Right lung (tissue), 10 donors: ENCODE measurements around the gene VWA5B1. TPM values are rescaled to one million over a fixed set of nuclear protein-coding genes. Genes with fewer than 3 reads are reported as not detected.
"Not testable (repeated sequence)": the region's sequence is repeated elsewhere in the genome, so short reads cannot be mapped to it uniquely, and the experiment has no call there.

Experiments
- DNase-seq, 2 donors: peaks; one replicate each; pipeline ENCODE4 v3.0.0-alpha.2; 2013
- long read RNA-seq, 8 donors: transcript quantifications; one replicate each; lab custom pipeline, GENCODE V29; 2026
- polyA plus RNA-seq, 5 donors: library from polyadenylated mRNA; unstranded; fragments of 120-200 nt; gene quantifications; one replicate each; pipeline versions ENCODE4 v1.2.1 to v1.2.3, GENCODE V29; 2013; ENCODE audit warnings: inconsistent platforms in 1 of 5, low replicate concordance in 1 of 5; ENCODE audit not compliant: insufficient read length in 5 of 5, insufficient read depth in 1 of 5

VWA5B1 gene
- 1 to 10 TPM in 1 of 5 donors, under 1 TPM in 4; 0.45 to 1.2 (median 0.57) TPM for polyA plus RNA-seq
- long read RNA-seq, donor 1, result 0 reads
- long read RNA-seq, donor 2, result 0 reads
- long read RNA-seq, donor 3, result 0 reads
- long read RNA-seq, donor 4, result 0 reads
- long read RNA-seq, donor 5, result 0 reads
- long read RNA-seq, donor 6, result 0 reads
- long read RNA-seq, donor 7, result 0 reads
- long read RNA-seq, donor 8, result 0 reads

DNA sequence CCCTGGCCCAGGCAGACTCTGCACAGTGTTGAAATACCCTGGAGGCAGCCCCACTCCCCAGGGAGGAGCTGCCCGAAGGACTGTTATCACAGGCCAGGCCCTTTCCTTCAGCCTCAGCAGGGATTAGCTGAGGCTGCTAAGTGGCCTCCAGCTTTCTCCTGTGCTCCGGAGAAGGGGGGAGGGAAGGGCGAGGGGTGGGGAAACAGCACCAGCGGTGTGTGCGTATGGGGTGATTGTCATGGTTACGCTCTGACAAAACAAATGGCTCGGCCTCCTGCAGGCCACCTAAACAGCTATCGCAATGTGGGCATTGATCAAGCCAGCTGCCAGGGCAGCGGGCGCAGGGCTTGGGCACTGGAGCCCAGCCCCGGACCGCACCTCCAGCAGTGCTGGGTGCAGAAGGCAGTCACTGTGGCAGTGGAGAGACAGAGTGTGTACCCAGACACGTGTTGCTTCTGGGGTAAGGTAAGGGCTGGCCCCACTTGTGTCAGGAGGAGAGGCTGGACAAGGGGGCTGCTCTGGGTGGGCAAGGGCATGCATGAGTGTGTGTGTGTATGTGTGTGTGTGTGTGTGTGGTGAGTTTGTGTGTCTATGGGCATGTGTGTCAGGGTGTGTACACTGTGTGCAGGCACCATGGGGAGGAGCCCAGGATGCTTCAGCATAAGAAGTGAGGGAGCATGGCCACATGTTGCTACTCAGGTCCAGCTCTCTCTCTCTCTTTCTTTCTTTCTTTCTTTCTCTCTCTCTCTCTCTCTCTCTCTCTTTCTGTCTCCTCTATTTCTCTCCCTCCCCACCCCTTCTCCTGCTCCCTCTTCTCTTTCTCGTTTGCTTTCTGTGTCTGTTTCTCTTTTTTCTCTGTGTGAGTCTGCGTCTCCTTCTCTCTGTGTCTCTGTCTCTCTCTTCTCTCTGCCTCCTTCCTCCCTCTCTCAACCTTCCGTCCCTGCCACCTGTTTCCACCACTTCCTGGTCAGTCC lies at the start of gene VWA5B1:
Gene VWA5B1 (plus strand): TSS at position 252 of the 974 bp plus-strand sequence. CDS start 19,727 bp downstream, outside the sequence.
- peak in 1 of 2 donors; percentile 52 for DNase-seq

- DNase-seq, result no peak
Measured at GRCh38 chr1:20242890-20243479, 47.7 kb upstream of the VWA5B1 start.

DNA sequence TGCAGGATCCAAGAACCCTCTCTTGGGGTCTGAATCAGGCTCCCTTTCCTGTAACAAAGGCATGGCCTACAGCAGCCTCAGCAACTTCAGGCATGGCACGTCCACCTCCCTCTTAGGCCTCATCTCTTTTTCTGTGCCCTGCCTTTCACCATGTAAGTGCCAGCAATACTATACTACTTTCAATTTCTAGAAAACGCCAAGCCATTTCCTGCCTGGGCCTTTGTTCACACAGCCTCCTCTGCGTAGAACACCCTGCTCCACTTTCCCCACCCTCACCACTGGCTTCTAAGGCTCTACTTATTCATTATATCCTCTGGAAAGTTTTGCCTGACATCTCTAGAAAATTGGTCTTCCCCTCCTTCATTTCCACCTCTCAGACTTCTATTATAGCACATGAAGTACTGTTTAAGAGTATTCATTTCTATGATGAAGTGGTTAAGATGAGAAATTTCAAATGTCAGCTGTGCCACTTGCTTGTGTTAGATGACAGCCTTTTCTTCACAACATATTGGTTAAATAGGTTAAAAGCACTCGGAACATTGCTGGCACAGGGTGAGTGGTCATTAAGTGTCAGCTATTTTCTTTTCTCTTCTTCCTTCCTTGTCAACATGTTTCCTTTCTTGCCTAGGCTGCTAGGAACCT lies 41.6 kb upstream of the VWA5B1 start:
- no peak for DNase-seq

DNA sequence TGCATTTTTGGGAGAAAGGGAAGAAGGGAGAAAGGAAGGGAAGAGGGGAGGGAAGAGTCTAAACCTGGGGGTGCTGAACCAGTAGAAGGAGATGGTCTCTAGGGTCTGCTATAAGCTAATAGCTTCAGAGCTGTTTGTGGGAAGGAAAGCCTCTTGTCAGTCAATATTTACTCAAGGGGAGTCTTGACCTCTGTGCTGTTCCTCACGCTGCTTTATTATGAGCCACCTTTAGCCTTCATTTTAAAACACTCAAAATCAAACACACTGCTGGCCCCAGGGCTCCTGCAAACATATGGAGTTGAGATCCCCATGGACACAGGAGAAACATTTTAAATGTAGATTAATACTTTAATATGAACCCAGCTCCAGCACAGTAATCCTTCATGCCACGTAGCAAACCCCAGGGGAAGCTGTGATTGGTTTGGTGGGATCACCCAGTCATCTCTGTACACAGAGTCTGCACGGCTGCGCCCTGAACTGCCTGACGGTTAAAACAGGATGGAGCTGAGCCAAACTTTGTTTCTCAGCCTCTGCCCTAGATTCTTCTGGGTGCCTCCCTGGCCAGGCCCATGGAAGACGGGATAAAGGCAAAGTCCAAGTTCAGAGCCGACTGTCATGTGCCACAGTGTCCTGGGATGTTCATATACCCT lies 40.2 kb upstream of the VWA5B1 start:
- DNase-seq, result no peak

GRCh38 chr1:20252587-20252986 lies 38.1 kb upstream of the VWA5B1 start:
- no peak for DNase-seq

DNA sequence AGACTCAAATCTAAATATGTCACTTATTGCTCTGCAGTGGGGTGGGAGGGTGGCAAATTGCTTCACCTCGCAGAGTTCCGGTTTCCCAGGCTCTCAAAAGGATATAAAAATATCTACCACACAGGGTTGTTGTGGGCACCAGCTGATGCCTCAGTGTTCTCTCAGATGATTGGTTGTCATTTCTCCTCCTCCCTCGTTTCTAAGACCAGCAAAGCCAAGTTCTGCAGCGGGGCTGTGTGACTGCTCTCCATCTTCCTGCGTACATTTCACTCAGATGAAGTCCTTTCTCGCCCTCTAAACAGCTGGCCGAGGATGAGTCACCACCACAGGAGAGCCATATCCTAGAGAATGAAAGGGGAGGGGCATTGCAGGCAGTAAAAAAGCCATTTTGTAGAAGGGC lies 35.0 kb upstream of the VWA5B1 start:
- DNase-seq, result no peak

DNA sequence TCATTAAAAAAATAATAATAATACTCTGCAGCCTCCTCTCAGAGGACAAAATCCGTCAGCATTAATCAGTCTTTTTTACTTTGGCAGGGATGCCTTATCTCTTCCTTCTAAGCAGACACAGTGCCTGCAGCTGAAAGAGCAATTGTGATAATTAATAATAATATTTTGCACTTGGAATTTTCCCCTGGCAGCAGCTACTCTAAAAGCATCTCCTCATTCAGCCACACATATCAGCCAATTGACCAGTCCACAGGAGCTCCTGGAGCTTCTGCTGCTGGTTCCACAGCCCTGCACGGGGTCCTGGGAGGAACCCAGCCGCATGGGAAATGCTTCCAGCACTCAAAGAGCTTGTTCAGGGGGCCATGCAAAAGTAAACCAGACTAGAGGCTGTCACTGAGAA lies 31.0 kb upstream of the VWA5B1 start:
- DNase-seq, result no peak

- DNase-seq, result no peak
Measured at GRCh38 chr1:20261095-20261494, 29.6 kb upstream of the VWA5B1 start.

GRCh38 chr1:20262810-20263534 lies 27.7 kb upstream of the VWA5B1 start:
- no peak for DNase-seq

GRCh38 chr1:20265250-20265649 lies 25.4 kb upstream of the VWA5B1 start:
- DNase-seq, result peak; percentile 47 to 53

GRCh38 chr1:20266141-20266540 lies 24.5 kb upstream of the VWA5B1 start:
- no peak for DNase-seq

- DNase-seq, result no peak
Measured at GRCh38 chr1:20266642-20267041, 24.0 kb upstream of the VWA5B1 start.

DNA sequence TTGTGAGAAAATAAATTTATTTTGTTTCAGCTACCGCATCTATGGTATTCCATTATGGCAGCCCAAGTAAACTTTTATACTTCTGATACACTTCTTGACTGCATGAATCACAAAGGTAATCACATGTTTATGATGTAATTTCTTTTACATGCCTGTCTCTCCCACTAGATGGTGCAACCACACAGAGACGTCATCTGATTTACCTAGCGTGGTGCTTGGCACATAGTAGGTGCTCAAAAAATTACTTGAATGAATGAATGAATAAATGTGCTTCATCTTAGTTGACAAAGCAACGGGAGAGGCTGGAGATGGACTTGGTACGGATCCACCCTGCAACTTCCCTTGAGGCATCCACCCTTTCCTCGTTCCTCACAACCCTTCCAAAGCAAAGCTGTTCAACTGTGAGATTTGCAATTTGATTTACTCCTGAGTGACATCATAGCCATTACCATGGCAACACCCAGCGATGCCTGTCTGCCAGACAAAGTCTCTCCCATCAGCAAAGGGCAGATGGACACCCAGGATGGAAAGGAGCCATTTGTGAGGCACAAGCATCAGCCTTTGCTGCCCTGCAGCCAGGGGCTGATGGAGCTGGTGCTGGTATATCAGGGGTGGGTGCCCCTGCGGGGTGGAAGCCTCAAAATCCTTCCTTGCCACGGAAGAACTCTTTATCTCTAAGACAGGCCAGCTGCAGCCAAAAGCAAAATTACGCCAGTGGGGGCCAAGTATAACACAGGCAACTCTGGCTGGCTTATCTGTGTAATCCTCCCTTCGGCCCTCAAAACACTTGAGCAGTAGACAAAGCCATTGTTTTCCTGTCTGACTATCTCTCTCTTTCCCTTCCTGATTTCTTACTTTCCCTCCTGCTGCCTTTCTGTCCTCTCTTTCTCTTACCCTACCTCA lies 18.9 kb upstream of the VWA5B1 start:
- DNase-seq, result no peak

DNA sequence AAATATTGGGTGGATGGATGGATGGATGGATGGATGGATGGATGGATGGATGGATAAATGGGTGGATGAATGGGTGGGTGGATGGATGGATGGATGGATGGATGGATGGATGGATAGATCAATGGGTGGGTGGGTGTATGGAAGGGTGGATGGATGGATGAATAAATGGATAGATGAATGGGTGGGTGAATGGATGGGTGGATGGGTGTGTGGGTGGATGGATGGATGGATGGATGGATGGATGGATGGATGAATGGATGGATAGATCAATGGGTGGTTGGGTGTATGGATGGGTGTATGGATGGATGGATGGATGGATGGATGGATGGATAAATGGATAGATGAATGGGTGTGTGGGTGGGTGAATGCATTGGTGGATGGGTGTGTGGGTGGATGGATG lies 17.0 kb upstream of the VWA5B1 start:
- DNase-seq, result not testable (repeated sequence)

DNA sequence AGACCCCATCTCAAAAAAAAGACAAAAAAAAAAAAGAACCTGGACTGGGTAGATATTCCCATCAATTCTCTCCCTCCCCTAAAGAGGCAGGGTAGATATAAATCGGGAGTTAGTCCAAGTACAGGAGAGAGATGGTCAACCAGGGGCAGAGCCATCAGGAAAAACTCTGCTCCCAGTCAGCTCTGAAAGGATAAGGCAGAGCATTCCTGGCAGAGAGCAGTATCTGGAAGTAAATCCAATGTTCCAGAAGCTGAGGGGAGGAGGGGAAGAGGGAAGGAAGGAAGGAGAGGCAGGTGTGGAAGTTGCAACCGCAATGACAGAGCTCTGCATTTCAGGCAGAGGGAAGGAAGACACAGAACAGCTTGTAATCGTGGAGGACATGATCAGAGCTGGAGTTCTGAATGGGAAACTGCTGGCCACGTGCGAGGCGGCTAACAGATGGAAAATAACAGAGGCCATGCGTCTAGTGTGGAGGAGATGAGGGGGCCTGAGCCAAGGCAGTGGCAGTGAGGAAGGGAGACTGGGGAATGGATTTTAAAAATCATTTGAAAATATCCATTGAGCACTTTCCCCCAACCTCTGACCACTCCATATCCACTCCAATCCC lies 15.3 kb upstream of the VWA5B1 start:
- DNase-seq, result no peak

GRCh38 chr1:20276485-20277159 lies 14.1 kb upstream of the VWA5B1 start:
- no peak for DNase-seq

- no peak for DNase-seq
Measured at GRCh38 chr1:20278692-20279130, 12.0 kb upstream of the VWA5B1 start.

DNA sequence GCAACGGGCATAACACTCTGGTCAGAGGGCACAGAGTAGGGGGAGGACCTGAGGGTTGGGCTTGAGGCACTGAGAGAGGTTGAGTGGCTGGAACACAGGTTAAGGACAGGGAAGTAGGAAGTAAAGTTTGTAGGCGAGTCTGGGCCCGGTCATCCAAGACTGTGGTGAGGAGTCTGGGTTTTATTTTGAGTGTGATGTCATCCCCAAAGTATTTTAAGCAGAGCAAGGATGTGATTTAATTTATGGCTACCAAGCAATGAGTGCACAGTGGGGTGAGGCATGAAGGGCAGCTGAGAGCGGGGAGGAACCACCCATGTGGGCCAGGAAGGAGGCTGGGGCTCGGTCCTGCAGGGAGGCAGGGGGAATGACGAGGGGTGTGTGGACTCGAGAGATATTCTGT lies 11.2 kb upstream of the VWA5B1 start:
- no peak for DNase-seq

DNA sequence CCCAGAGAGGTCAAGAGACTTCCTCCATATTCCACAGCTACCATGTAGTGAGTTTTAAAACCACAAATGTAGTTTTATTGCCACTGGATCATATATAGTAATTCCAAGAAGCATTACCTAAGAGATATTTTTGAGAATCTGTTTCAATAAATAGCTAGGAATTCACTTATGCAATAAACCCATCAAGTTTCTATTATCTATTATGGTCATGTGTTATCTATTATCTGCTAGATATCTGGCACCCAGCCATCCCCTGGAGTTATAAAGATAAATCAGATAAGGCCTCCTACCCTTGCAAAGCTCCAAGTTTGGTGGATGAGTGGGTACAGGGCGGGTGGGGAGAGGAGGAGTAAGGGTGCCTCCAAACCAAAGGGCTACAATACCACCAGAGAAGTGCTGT lies 10.3 kb upstream of the VWA5B1 start:
- no peak for DNase-seq
